Astrocyte (in vitro differentiated cells and primary cell): ENCODE results near the gene RGL2.

Experiments used
- EZH2 ChIP-seq: IDR thresholded peaks from 2 replicates; pipeline ENCODE4 v1.6.1; 2012; ENCODE audit warnings: mild to moderate bottlenecking, low read length, inconsistent platforms; ENCODE audit not compliant: insufficient read depth
- TF ChIP-seq, protein P1 (sequence below): IDR thresholded peaks from 2 replicates; pipeline ENCODE4 v1.5.1; 2011; ENCODE audit warnings: low read depth, mild to moderate bottlenecking, inconsistent platforms, low read length, moderate library complexity; ENCODE audit not compliant: insufficient read depth

DNA sequence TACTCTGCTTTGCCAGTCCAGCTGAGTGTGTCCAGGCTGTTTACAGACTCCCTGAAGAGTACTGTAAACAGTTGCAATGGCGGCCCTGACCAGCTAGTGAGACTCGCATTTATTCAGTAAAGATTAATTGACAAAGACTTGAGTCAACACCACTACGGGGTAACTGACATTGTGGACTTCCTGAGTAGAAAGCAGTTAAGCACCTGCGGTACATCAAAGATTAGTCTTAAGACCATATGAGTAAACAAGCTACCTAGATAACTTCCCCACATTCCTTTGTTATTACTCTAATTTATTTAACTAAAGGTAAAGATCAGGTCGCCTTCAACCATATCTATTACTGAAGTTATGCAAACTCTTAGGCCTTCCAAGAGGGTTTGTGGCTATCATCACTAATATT is 39.7 kb downstream of the RGL2 start:
- TF ChIP-seq, protein P1, sequence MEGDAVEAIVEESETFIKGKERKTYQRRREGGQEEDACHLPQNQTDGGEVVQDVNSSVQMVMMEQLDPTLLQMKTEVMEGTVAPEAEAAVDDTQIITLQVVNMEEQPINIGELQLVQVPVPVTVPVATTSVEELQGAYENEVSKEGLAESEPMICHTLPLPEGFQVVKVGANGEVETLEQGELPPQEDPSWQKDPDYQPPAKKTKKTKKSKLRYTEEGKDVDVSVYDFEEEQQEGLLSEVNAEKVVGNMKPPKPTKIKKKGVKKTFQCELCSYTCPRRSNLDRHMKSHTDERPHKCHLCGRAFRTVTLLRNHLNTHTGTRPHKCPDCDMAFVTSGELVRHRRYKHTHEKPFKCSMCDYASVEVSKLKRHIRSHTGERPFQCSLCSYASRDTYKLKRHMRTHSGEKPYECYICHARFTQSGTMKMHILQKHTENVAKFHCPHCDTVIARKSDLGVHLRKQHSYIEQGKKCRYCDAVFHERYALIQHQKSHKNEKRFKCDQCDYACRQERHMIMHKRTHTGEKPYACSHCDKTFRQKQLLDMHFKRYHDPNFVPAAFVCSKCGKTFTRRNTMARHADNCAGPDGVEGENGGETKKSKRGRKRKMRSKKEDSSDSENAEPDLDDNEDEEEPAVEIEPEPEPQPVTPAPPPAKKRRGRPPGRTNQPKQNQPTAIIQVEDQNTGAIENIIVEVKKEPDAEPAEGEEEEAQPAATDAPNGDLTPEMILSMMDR: no peak
- no peak for TF ChIP-seq EZH2
